MM.1S (cell line): Measurements from ENCODE around the gene ACAP2.

Experiments
- DNase-seq: peaks from one replicate; pipeline ENCODE4 v3.0.0-alpha.2; 2015
- H2AFZ ChIP-seq: fragments of 300-600 bp; sonication (generic); 2 replicates; pipeline ENCODE4 v1.6.0; 2016; ENCODE audit warnings: antibody characterized with exemption, low read length
- H3F3A ChIP-seq: fragments of 300-600 bp; sonication (generic); 2 replicates; pipeline ENCODE4 v1.6.1; 2016; ENCODE audit warnings: mild to moderate bottlenecking, antibody characterized with exemption, low read length, moderate library complexity, mixed read lengths; ENCODE audit not compliant: insufficient read depth
- H3K27ac ChIP-seq: fragments of 300-600 bp; sonication (generic); 2 replicates; pipeline ENCODE4 v1.5.1; 2016; ENCODE audit warnings: mild to moderate bottlenecking, low read length
- H3K27me3 ChIP-seq: fragments of 300-600 bp; sonication (generic); replicated peaks from 2 replicates; pipeline ENCODE4 v1.6.0; 2016; ENCODE audit warnings: low read length; ENCODE audit not compliant: insufficient read depth
- H3K36me3 ChIP-seq: fragments of 300-600 bp; sonication (generic); replicated peaks from 2 replicates; pipeline ENCODE4 v1.6.1; 2016; ENCODE audit warnings: mild to moderate bottlenecking, low read length, mixed read lengths; ENCODE audit not compliant: insufficient read depth
- H3K4me1 ChIP-seq: fragments of 300-600 bp; sonication (generic); 2 replicates; pipeline ENCODE4 v1.6.1; 2016; ENCODE audit warnings: low read length, mixed read lengths
- H3K4me2 ChIP-seq: fragments of 300-600 bp; sonication (generic); 2 replicates; pipeline ENCODE4 v1.6.0; 2016; ENCODE audit warnings: low read depth, low read length
- H3K4me3 ChIP-seq: fragments of 300-600 bp; sonication (generic); 2 replicates; pipeline ENCODE4 v1.5.1; 2016; ENCODE audit warnings: low read length, mixed read lengths
- H3K79me2 ChIP-seq: fragments of 300-600 bp; sonication (generic); 2 replicates; pipeline ENCODE4 v1.6.1; 2016; ENCODE audit warnings: mixed run types, low read length, mixed read lengths
- H3K9ac ChIP-seq: fragments of 300-600 bp; sonication (generic); 2 replicates; pipeline ENCODE4 v1.6.1; 2016; ENCODE audit warnings: low read length, mixed read lengths
- H3K9me2 ChIP-seq: fragments of 300-600 bp; sonication (generic); replicated peaks from 2 replicates; pipeline ENCODE4 v1.6.1; 2016; ENCODE audit warnings: mild to moderate bottlenecking, low read length, mixed read lengths; ENCODE audit not compliant: insufficient read depth
- H3K9me3 ChIP-seq: fragments of 300-600 bp; sonication (generic); replicated peaks from 2 replicates; pipeline ENCODE4 v1.6.1; 2016; ENCODE audit warnings: mild to moderate bottlenecking, low read length, mixed read lengths; ENCODE audit not compliant: insufficient read depth
- H4K20me1 ChIP-seq: fragments of 300-600 bp; sonication (generic); 2 replicates; pipeline ENCODE4 v1.6.1; 2016; ENCODE audit warnings: mild to moderate bottlenecking, low read length, moderate library complexity, mixed read lengths; ENCODE audit not compliant: insufficient read depth
- CTCF ChIP-seq: fragments of 300-600 bp; sonication (generic); IDR thresholded peaks from 2 replicates; pipeline ENCODE4 v1.5.1; 2016; ENCODE audit warnings: antibody characterized with exemption, low read length, mixed read lengths
- EZH2 ChIP-seq: fragments of 300-600 bp; sonication (generic); optimal IDR thresholded peaks from 2 replicates; pipeline ENCODE3; 2017; ENCODE audit warnings: low read depth, mild to moderate bottlenecking, antibody characterized with exemption, low read length, mixed read lengths
- EZH2phosphoT487 ChIP-seq: fragments of 300-600 bp; sonication (generic); IDR thresholded peaks from 2 replicates; pipeline ENCODE4 v1.6.1; 2018; ENCODE audit warnings: antibody characterized with exemption, low read length

Gene ACAP2

GRCh38 chr3:195468841-195469240 is 26.0 kb upstream of the ACAP2 start:
- Histone ChIP-seq H3K4me1 (no peaks in the 10 kb centered on the region), H3K9me2 (no peaks in the 10 kb centered on the region), H3K27ac (no peak overlapping the region), H3K9ac (no peak overlapping the region), H3K27me3 (no peaks in the 10 kb centered on the region), H3K79me2 (no peaks in the 10 kb centered on the region), H3K9me3 (no peaks in the 10 kb centered on the region), H3K4me3 (no peak overlapping the region), H3K4me2 (no peak overlapping the region), H2AFZ (no peak overlapping the region), H4K20me1 (no peaks in the 10 kb centered on the region), H3F3A (no peaks in the 10 kb centered on the region), H3K36me3 (no peaks in the 10 kb centered on the region)
- TF ChIP-seq CTCF, result no peak
- no peak for TF ChIP-seq EZH2phosphoT487
- no peak for TF ChIP-seq EZH2
- DNase-seq, result no peak

GRCh38 chr3:195468391-195468776 is 25.6 kb upstream of the ACAP2 start:
- H3K4me2 ChIP-seq, result no peak overlapping the region
- H3K27me3 ChIP-seq, result no peaks in the 10 kb centered on the region
- no peaks in the 10 kb centered on the region for H4K20me1 ChIP-seq
- H3K9me3 ChIP-seq, result no peaks in the 10 kb centered on the region
- H3K9ac ChIP-seq, result no peak overlapping the region
- TF ChIP-seq CTCF, result no peak
- no peak for TF ChIP-seq EZH2
- no peak for TF ChIP-seq EZH2phosphoT487
- DNase-seq, result no peak
- H3K4me3 ChIP-seq, result no peak overlapping the region
- H3K36me3 ChIP-seq, result no peaks in the 10 kb centered on the region
- H3K9me2 ChIP-seq, result no peaks in the 10 kb centered on the region
- no peak overlapping the region for H2AFZ ChIP-seq
- no peaks in the 10 kb centered on the region for H3K4me1 ChIP-seq
- H3K79me2 ChIP-seq, result no peaks in the 10 kb centered on the region
- no peaks in the 10 kb centered on the region for H3F3A ChIP-seq
- H3K27ac ChIP-seq, result no peak overlapping the region

- no peak for TF ChIP-seq EZH2
- no peak for TF ChIP-seq CTCF
- TF ChIP-seq EZH2phosphoT487, result no peak
- Histone ChIP-seq H4K20me1 (no peaks in the 10 kb centered on the region), H3F3A (no peaks in the 10 kb centered on the region), H3K4me1 (no peaks in the 10 kb centered on the region), H3K4me3 (no peak overlapping the region), H3K9me3 (no peaks in the 10 kb centered on the region), H3K27ac (no peak overlapping the region), H3K27me3 (no peaks in the 10 kb centered on the region), H3K9ac (no peak overlapping the region), H2AFZ (no peak overlapping the region), H3K79me2 (no peaks in the 10 kb centered on the region), H3K9me2 (no peaks in the 10 kb centered on the region), H3K4me2 (no peak overlapping the region), H3K36me3 (no peaks in the 10 kb centered on the region)
- DNase-seq, result no peak
These were observed 25.0 kb upstream of the ACAP2 start for GRCh38 chr3:195467641-195468390.
